GM12878 (cell line): ENCODE data around the gene RSPH1. TPM values are rescaled to one million over a fixed set of nuclear protein-coding genes. Genes with fewer than 3 reads are reported as not detected.

Experiments used
- BHLHE40 ChIP-seq, 2 experiments: fragments of 450-650 bp in 1 of 2; IDR thresholded peaks; 2 replicates each; pipeline ENCODE4 v1.6.1; 2011 to 2017; ENCODE audit warnings: low read depth in 2 of 2, borderline replicate concordance in 1 of 2, improper control_type of control experiment in 1 of 2, low read length in 1 of 2, mild to moderate bottlenecking in 1 of 2
- CBFB ChIP-seq: IDR thresholded peaks from 2 replicates; pipeline ENCODE4 v1.6.1; 2016; ENCODE audit warnings: antibody characterized with exemption, low read depth
- CBX5 ChIP-seq: sonication (generic); IDR thresholded peaks from 2 replicates; pipeline ENCODE4 v1.6.1; 2016; ENCODE audit warnings: low read depth, moderate library complexity, mild to moderate bottlenecking, inconsistent platforms
- CHD2 ChIP-seq: IDR thresholded peaks from 2 replicates; pipeline ENCODE4 v1.6.1; 2011; ENCODE audit warnings: low read depth, low read length, improper control_type of control experiment, borderline replicate concordance
- IKZF1 ChIP-seq: fragments of 450-650 bp; conservative IDR thresholded peaks from 2 replicates; pipeline ENCODE4 v1.6.1; 2017; ENCODE audit warnings: antibody characterized with exemption, mild to moderate bottlenecking
- KAT2A ChIP-seq: conservative IDR thresholded peaks from 2 replicates; pipeline ENCODE4 v1.6.1; 2011; ENCODE audit warnings: low read depth, low read length; ENCODE audit not compliant: control insufficient read depth
- LARP7 ChIP-seq: fragments of 450-650 bp; IDR thresholded peaks from 2 replicates; pipeline ENCODE4 v1.6.1; 2017; ENCODE audit warnings: mild to moderate bottlenecking
- NBN ChIP-seq: fragments of 450-650 bp; IDR thresholded peaks from 2 replicates; pipeline ENCODE4 v1.6.1; 2016
- PAX8 ChIP-seq: fragments of 450-650 bp; IDR thresholded peaks from 2 replicates; pipeline ENCODE4 v1.6.1; 2017; ENCODE audit warnings: mild to moderate bottlenecking, moderate library complexity
- PML ChIP-seq: IDR thresholded peaks from 2 replicates; pipeline ENCODE4 v1.6.1; 2012; ENCODE audit warnings: low read length, inconsistent platforms
- POU2F2 ChIP-seq: IDR thresholded peaks from 3 replicates; pipeline ENCODE4 v1.6.1; 2011; ENCODE audit warnings: low read depth, mild to moderate bottlenecking, low read length, borderline replicate concordance
- SMAD5 ChIP-seq: IDR thresholded peaks from 2 replicates; pipeline ENCODE4 v1.6.1; 2016; ENCODE audit warnings: antibody characterized with exemption, low read depth
- SRF ChIP-seq, 2 experiments: IDR thresholded peaks; 2 replicates each; pipeline ENCODE4 v1.6.1; 2011; ENCODE audit warnings: low read depth in 2 of 2, low read length in 2 of 2, mild to moderate bottlenecking in 1 of 2, moderate library complexity in 1 of 2
- SUPT20H ChIP-seq: IDR thresholded peaks from 2 replicates; pipeline ENCODE4 v1.6.1; 2011; ENCODE audit warnings: low read depth, mild to moderate bottlenecking, low read length, moderate library complexity, borderline replicate concordance; ENCODE audit not compliant: control insufficient read depth
- WRNIP1 ChIP-seq: IDR thresholded peaks from 2 replicates; pipeline ENCODE4 v1.6.1; 2011; ENCODE audit warnings: low read depth, low read length, improper control_type of control experiment, borderline replicate concordance
- ZBED1 ChIP-seq: IDR thresholded peaks from 2 replicates; pipeline ENCODE4 v1.6.1; 2016; ENCODE audit warnings: borderline replicate concordance
- polyA plus RNA-seq, 11 experiments: library from polyadenylated mRNA; depleted of rRNA in 4 of 11; unstranded in 6 of 11; stranded (reverse) in 5 of 11; fragments of >200 nt; fragmentation: Nextera tagmentation in 4 of 11; fragmentation: Illumina TruSeq in 1 of 11; extraction: Ambion mirVana in 4 of 11; extraction: Trizol in 1 of 11; gene quantifications; 1 replicate in 1 of 11; 2 replicates in 10 of 11; pipeline versions ENCODE4 v1.2.1 to v1.2.3, GENCODE V29; 2011 to 2016; ENCODE audit warnings: inconsistent platforms in 2 of 11, missing spikeins in 2 of 11, low read depth in 1 of 11
- total RNA-seq, 4 experiments: library from RNA; depleted of rRNA in 3 of 4; stranded (reverse); fragments of >200 nt in 3 of 4; fragmentation: Illumina TruSeq in 1 of 4; extraction: Trizol in 1 of 4; gene quantifications; 2 replicates each; pipeline versions ENCODE4 v1.2.1 to v1.2.3, GENCODE V29; 2013 to 2021
- TF ChIP-seq, protein P1 (sequence below): fragments of 450-650 bp; conservative IDR thresholded peaks from 2 replicates; pipeline ENCODE4 v1.6.1; 2017; ENCODE audit warnings: mild to moderate bottlenecking, moderate library complexity
- TF ChIP-seq, protein P2 (sequence below): IDR thresholded peaks from 2 replicates; pipeline ENCODE4 v1.6.1; 2012; ENCODE audit warnings: low read depth, low read length, improper control_type of control experiment
- TF ChIP-seq, protein P3 (sequence below): fragments of 450-650 bp; IDR thresholded peaks from 2 replicates; pipeline ENCODE4 v1.6.1; 2018; ENCODE audit warnings: mild to moderate bottlenecking, low read depth, moderate library complexity; ENCODE audit not compliant: partially characterized antibody
- TF ChIP-seq, protein P4 (sequence below): IDR thresholded peaks from 2 replicates; pipeline ENCODE4 v1.6.1; 2012; ENCODE audit warnings: mild to moderate bottlenecking, low read depth, low read length

Gene RSPH1
- total and polyA plus RNA-seq, 10 of the 15 experiments (the other 5 are each of a cell fraction or from before 2014, with no cell fraction given), result 0.11 to 1.4 (median 0.38) TPM

DNA sequence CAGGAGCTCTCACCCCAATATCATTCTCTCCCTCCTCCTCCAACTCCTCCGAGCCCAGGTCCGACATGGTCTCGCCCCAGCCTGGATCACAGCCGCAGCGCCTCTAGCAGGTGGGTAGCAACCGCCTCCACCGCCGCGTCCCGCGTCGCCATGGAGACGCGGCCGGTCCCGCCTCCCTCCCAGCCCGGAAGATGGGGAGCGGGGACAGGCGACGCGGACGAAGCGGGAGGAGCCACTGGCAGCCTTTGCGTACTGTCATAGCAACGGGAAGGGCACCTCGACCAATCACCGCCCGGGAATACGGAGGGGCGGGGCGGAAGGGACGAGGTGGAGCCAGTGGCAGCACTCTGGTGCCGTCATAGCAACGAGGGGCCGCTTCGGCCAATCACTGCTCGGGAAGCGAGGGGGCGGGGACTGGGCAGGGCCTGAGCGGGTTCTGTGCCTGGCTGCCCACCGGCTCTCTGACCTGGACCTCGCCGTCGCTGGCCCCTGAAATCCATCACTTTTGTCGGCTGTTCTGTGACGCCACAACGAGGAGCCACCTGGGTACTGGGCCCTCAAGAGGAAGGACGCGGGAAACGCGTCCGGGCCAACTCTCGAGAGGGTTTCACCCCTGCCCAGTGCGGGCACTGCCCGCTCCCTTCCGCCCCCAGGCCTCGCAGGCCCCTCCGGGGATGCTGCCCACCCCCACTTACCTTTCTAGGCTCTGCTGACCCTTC is at the start of gene RSPH1 (continued):
- TF ChIP-seq POU2F2 (peak; percentile 62; the same call in 1 of the 3 replicates), PAX8 (no peak), BHLHE40 (IDR thresholded peaks at IDR 0.05; ENCODE audit: borderline replicate concordance in 1 of 2, low read depth in 2 of 2, low read length in 1 of 2) (peak in 1 of 2 experiments; percentile 26; a peak in 1 of 4 replicates), WRNIP1 (no peak), KAT2A (no peak), ZBED1 (no peak), LARP7 (peak; percentile 72), SMAD5 (no peak), SRF (IDR thresholded peaks at IDR 0.05; ENCODE audit: low read depth in 2 of 2, low read length in 2 of 2) (no peak), PML (no peak), CHD2 (peak; percentile 85), IKZF1 (peak; percentile 54; the same call in 1 of the 2 replicates), SUPT20H (no peak), NBN (peak; percentile 72), CBX5 (no peak), CBFB (no peak)
- TF ChIP-seq, protein P1, sequence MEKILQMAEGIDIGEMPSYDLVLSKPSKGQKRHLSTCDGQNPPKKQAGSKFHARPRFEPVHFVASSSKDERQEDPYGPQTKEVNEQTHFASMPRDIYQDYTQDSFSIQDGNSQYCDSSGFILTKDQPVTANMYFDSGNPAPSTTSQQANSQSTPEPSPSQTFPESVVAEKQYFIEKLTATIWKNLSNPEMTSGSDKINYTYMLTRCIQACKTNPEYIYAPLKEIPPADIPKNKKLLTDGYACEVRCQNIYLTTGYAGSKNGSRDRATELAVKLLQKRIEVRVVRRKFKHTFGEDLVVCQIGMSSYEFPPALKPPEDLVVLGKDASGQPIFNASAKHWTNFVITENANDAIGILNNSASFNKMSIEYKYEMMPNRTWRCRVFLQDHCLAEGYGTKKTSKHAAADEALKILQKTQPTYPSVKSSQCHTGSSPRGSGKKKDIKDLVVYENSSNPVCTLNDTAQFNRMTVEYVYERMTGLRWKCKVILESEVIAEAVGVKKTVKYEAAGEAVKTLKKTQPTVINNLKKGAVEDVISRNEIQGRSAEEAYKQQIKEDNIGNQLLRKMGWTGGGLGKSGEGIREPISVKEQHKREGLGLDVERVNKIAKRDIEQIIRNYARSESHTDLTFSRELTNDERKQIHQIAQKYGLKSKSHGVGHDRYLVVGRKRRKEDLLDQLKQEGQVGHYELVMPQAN, result peak; percentile 90
- TF ChIP-seq, protein P2, sequence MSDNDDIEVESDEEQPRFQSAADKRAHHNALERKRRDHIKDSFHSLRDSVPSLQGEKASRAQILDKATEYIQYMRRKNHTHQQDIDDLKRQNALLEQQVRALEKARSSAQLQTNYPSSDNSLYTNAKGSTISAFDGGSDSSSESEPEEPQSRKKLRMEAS, result peak; percentile 61; the same call in 1 of the 2 replicates
- TF ChIP-seq, protein P3, sequence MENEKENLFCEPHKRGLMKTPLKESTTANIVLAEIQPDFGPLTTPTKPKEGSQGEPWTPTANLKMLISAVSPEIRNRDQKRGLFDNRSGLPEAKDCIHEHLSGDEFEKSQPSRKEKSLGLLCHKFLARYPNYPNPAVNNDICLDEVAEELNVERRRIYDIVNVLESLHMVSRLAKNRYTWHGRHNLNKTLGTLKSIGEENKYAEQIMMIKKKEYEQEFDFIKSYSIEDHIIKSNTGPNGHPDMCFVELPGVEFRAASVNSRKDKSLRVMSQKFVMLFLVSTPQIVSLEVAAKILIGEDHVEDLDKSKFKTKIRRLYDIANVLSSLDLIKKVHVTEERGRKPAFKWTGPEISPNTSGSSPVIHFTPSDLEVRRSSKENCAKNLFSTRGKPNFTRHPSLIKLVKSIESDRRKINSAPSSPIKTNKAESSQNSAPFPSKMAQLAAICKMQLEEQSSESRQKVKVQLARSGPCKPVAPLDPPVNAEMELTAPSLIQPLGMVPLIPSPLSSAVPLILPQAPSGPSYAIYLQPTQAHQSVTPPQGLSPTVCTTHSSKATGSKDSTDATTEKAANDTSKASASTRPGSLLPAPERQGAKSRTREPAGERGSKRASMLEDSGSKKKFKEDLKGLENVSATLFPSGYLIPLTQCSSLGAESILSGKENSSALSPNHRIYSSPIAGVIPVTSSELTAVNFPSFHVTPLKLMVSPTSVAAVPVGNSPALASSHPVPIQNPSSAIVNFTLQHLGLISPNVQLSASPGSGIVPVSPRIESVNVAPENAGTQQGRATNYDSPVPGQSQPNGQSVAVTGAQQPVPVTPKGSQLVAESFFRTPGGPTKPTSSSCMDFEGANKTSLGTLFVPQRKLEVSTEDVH, result no peak
- TF ChIP-seq, protein P4, sequence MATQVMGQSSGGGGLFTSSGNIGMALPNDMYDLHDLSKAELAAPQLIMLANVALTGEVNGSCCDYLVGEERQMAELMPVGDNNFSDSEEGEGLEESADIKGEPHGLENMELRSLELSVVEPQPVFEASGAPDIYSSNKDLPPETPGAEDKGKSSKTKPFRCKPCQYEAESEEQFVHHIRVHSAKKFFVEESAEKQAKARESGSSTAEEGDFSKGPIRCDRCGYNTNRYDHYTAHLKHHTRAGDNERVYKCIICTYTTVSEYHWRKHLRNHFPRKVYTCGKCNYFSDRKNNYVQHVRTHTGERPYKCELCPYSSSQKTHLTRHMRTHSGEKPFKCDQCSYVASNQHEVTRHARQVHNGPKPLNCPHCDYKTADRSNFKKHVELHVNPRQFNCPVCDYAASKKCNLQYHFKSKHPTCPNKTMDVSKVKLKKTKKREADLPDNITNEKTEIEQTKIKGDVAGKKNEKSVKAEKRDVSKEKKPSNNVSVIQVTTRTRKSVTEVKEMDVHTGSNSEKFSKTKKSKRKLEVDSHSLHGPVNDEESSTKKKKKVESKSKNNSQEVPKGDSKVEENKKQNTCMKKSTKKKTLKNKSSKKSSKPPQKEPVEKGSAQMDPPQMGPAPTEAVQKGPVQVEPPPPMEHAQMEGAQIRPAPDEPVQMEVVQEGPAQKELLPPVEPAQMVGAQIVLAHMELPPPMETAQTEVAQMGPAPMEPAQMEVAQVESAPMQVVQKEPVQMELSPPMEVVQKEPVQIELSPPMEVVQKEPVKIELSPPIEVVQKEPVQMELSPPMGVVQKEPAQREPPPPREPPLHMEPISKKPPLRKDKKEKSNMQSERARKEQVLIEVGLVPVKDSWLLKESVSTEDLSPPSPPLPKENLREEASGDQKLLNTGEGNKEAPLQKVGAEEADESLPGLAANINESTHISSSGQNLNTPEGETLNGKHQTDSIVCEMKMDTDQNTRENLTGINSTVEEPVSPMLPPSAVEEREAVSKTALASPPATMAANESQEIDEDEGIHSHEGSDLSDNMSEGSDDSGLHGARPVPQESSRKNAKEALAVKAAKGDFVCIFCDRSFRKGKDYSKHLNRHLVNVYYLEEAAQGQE, result no peak
